OCI-LY7 (cell line): Measurements from ENCODE around the gene PSAP. TPM values are rescaled to one million over a fixed set of nuclear protein-coding genes. Genes with fewer than 3 reads are reported as not detected.

ENCODE experiments used
- BruUV-seq: library from RNA; stranded (reverse); fragments of 400-500 nt; replicated peaks from 2 replicates; lab custom pipeline; 2021; lab: Mats Ljungman, UMichigan
- CTCF ChIA-PET: fragments of 300-600 bp; sonication (Branson Sonifier 250); formaldehyde crosslinking; loops from one replicate; lab custom pipeline; 2022; ENCODE audit warnings: antibody characterized with exemption; ENCODE audit not compliant: unreplicated experiment; lab: Charles Lee
- POLR2A ChIA-PET: fragments of 300-600 bp; sonication (Branson Sonifier 250); formaldehyde crosslinking; loops from one replicate; lab custom pipeline; 2022; ENCODE audit warnings: antibody characterized with exemption; lab: Charles Lee
- DNase-seq: peaks from one replicate; pipeline ENCODE4 v3.0.0-alpha.2; 2015; ENCODE audit warnings: low spot score
- H2AFZ ChIP-seq: fragments of 200-600 bp; sonication (generic), shearing (Covaris generic); 2 replicates; pipeline ENCODE4 v1.6.1; 2014; ENCODE audit warnings: mild to moderate bottlenecking, antibody characterized with exemption, low read length, moderate library complexity
- H3K27ac ChIP-seq: fragments of 200-600 bp; sonication (generic); 2 replicates; pipeline ENCODE4 v1.5.1; 2014; ENCODE audit warnings: mixed run types, low read depth, mild to moderate bottlenecking, moderate library complexity, low read length, inconsistent platforms; ENCODE audit not compliant: poor library complexity, severe bottlenecking
- H3K36me3 ChIP-seq: fragments of 200-600 bp; sonication (generic); 2 replicates; pipeline ENCODE4 v1.6.1; 2014; ENCODE audit warnings: mild to moderate bottlenecking, antibody characterized with exemption, low read length, moderate library complexity, mixed read lengths; ENCODE audit not compliant: insufficient read depth
- H3K4me1 ChIP-seq: fragments of 200-600 bp; sonication (generic); 2 replicates; pipeline ENCODE4 v1.5.1; 2014; ENCODE audit warnings: mild to moderate bottlenecking, low read length; ENCODE audit not compliant: insufficient read depth, poor library complexity, severe bottlenecking
- H3K4me2 ChIP-seq: fragments of 200-600 bp; sonication (generic); 2 replicates; pipeline ENCODE4 v1.6.1; 2014; ENCODE audit warnings: mild to moderate bottlenecking, low read length
- H3K4me3 ChIP-seq: fragments of 200-600 bp; sonication (generic); 2 replicates; pipeline ENCODE4 v1.5.1; 2014; ENCODE audit warnings: mild to moderate bottlenecking, low read depth, low read length; ENCODE audit not compliant: poor library complexity, severe bottlenecking
- H3K79me2 ChIP-seq: fragments of 200-600 bp; sonication (generic); 2 replicates; pipeline ENCODE4 v1.6.1; 2016; ENCODE audit warnings: low read depth, mild to moderate bottlenecking, low read length, moderate library complexity, mixed read lengths; ENCODE audit not compliant: insufficient read depth
- H3K9me2 ChIP-seq: fragments of 200-600 bp; sonication (generic); 2 replicates; pipeline ENCODE4 v1.6.1; 2016; ENCODE audit warnings: mild to moderate bottlenecking, low read length, mixed read lengths; ENCODE audit not compliant: insufficient read depth
- H3K9me3 ChIP-seq: fragments of 200-600 bp; sonication (generic); 2 replicates; pipeline ENCODE4 v1.6.1; 2014; ENCODE audit warnings: mild to moderate bottlenecking, mixed run types, low read length, mixed read lengths
- H4K20me1 ChIP-seq: fragments of 200-600 bp; sonication (generic); 2 replicates; pipeline ENCODE4 v1.6.1; 2014; ENCODE audit warnings: mild to moderate bottlenecking, antibody characterized with exemption, low read length, moderate library complexity, mixed read lengths; ENCODE audit not compliant: insufficient read depth
- CTCF ChIP-seq: fragments of 200-600 bp; sonication (generic); conservative IDR thresholded peaks from 2 replicates; pipeline ENCODE4 v1.5.1; 2014; ENCODE audit warnings: mild to moderate bottlenecking, antibody characterized with exemption, low read length, moderate library complexity, mixed read lengths
- EZH2phosphoT487 ChIP-seq: fragments of 200-600 bp; sonication (generic); IDR thresholded peaks from 2 replicates; pipeline ENCODE4 v1.6.1; 2018; ENCODE audit warnings: low read depth, borderline replicate concordance, mild to moderate bottlenecking, mixed run types, antibody characterized with exemption, low read length, moderate library complexity, mixed read lengths
- intact Hi-C: fragments of 100-400 bp; cut with micrococcal nuclease; formaldehyde crosslinking; loops from one replicate; pipeline ENCODE4 v1.10.0; 2022; ENCODE audit not compliant: unreplicated experiment
- total RNA-seq, 2 experiments: library from RNA; depleted of rRNA in 1 of 2; stranded (reverse); fragments of >200 nt in 1 of 2; shearing (Covaris generic) in 1 of 2; gene quantifications; 2 replicates each; pipeline ENCODE4 v1.2.3, GENCODE V29; 2014 to 2022

PSAP gene
- total RNA-seq, 2 experiments from 2014 or later, result 163 to 200 TPM

- DNase-seq, result no peak
- Histone ChIP-seq H3K4me1 (peaks cover 24% of the 10 kb centered on the region), H3K4me2 (no peak overlapping the region), H3K9me3 (no peaks in the 10 kb centered on the region), H3K4me3 (no peak overlapping the region), H3K9me2 (no peaks in the 10 kb centered on the region), H3K79me2 (no peaks in the 10 kb centered on the region), H4K20me1 (no peaks in the 10 kb centered on the region), H2AFZ (no peak overlapping the region), H3K27ac (no peak overlapping the region), H3K36me3 (no peaks in the 10 kb centered on the region)
- CTCF ChIA-PET, result no interaction called here
- no TSS peak for BruUV-seq
- POLR2A ChIA-PET, result no interaction called here
- TF ChIP-seq EZH2phosphoT487, result no peak
- TF ChIP-seq CTCF, result no peak
- intact Hi-C loops, result loop anchor here (10.0 kb wide), 1 partner anchor 169 kb away; no protein-coding TSS in a partner anchor
These were observed 42.3 kb upstream of the PSAP start for GRCh38 chr10:71893258-71893815.

- intact Hi-C loops, result loop anchor here (10.0 kb wide), 1 partner anchor 167 kb away; no protein-coding TSS in a partner anchor
- no TSS peak for BruUV-seq
- POLR2A ChIA-PET, result interaction anchor here (0.6 kb wide), 2 partner anchors 30 to 64 kb away, joined by 3 read pairs; no protein-coding TSS in a partner anchor
- Histone ChIP-seq H3K4me1 (peaks cover 29% of the 10 kb centered on the region), H3K27ac (no peak overlapping the region), H2AFZ (no peak overlapping the region), H3K9me3 (no peaks in the 10 kb centered on the region), H3K79me2 (no peaks in the 10 kb centered on the region), H3K4me2 (no peak overlapping the region), H3K36me3 (no peaks in the 10 kb centered on the region), H4K20me1 (no peaks in the 10 kb centered on the region), H3K9me2 (no peaks in the 10 kb centered on the region), H3K4me3 (no peak overlapping the region)
- TF ChIP-seq CTCF, result no peak
- TF ChIP-seq EZH2phosphoT487, result no peak
- CTCF ChIA-PET, result no interaction called here
- DNase-seq, result no peak
These were observed 40.4 kb upstream of the PSAP start for GRCh38 chr10:71891437-71891836.

- ChIA-PET CTCF (no interaction called here), POLR2A (interaction anchor here (0.6 to 1.9 kb wide), 3 partner anchors 51 to 454 kb away, joined by 3 to 5 read pairs (median 4); no protein-coding TSS in a partner anchor)
- Histone ChIP-seq H2AFZ (peak overlapping the region; percentile 42; the same call in 1 of the 2 replicates), H4K20me1 (no peaks in the 10 kb centered on the region), H3K9me3 (no peaks in the 10 kb centered on the region), H3K79me2 (no peaks in the 10 kb centered on the region), H3K27ac (peak overlapping the region; percentile 50), H3K4me1 (peaks cover 31% of the 10 kb centered on the region), H3K4me3 (peak overlapping the region; percentile 57), H3K36me3 (no peaks in the 10 kb centered on the region), H3K4me2 (peak overlapping the region; percentile 83), H3K9me2 (no peaks in the 10 kb centered on the region)
- no peak for TF ChIP-seq CTCF
- no peak for TF ChIP-seq EZH2phosphoT487
- intact Hi-C loops, result loop anchor here (1.0 to 2.0 kb wide), 2 partner anchors 31 to 53 kb away; no protein-coding TSS in a partner anchor
- DNase-seq, result peak; percentile 33
- BruUV-seq, result no TSS peak
These were observed 38.4 kb upstream of the PSAP start for GRCh38 chr10:71889388-71889987.
